DND-41 (cell line): ENCODE data around the gene FFAR2.

Experiments
- CTCF ChIP-seq: IDR thresholded peaks from 2 replicates; pipeline ENCODE4 v1.5.1; 2012; ENCODE audit warnings: borderline replicate concordance, low read length, moderate library complexity, mild to moderate bottlenecking; ENCODE audit not compliant: poor library complexity, severe bottlenecking; ENCODE audit errors: extremely low read depth
- EZH2 ChIP-seq: IDR thresholded peaks from 3 replicates; pipeline ENCODE4 v1.6.1; 2012; ENCODE audit warnings: borderline replicate concordance, low read depth, mild to moderate bottlenecking, moderate library complexity, low read length, inconsistent platforms; ENCODE audit not compliant: severe bottlenecking

DNA sequence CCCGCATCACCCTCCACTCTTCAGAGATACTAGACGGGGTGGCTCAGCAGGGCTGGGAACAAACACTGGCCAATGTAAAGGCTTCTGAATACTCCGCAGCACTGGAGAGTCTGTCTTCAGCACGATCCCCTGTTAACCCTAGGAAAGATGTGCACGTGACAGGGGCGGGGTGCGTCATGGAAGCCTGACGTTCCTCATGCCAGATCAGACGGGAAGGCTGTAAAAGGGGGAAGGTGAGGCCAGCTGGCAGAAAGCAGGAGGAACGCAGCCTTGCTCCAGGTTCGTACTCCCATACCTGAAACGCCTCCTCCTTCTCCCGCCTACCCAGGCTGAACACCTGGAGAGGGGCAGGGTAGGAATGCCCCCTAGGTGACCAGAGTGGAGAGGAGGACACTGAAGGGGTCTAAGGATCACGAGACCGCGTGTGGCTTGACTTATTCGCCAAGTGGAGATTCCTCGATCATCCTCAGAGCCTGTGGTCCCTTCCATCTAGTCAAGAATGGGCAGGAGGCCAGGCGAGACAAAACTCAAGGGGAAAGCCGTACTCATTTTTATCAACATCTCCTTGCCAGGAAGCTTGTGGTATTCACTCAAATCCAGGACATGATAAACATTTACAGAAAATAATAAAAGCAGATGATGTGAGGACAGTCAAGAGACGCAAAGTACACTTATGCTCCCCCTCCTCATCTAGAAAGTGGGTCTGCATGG lies 18.2 kb upstream of the FFAR2 start:
- TF ChIP-seq CTCF (no peak), EZH2 (no peak)
